G401 (cell line): Measurements from ENCODE around the gene ABHD16B. TPM values are rescaled to one million over a fixed set of nuclear protein-coding genes. Genes with fewer than 3 reads are reported as not detected.

Experiments
- DNase-seq: peaks from one replicate; pipeline ENCODE4 v3.0.0-alpha.2; 2015; ENCODE audit warnings: low spot score
- in situ Hi-C: cut with HindIII; loops from 2 replicates; pipeline ENCODE4 v1.10.0; 2016; ENCODE audit warnings: low sequenced_read_pairs, mixed read lengths
- total RNA-seq: library from RNA; depleted of rRNA; stranded (reverse); fragments of >200 nt; shearing (Covaris generic); gene quantifications from 2 replicates; pipeline ENCODE4 v1.2.3, GENCODE V29; 2014; rRNA removed

Gene ABHD16B
- total RNA-seq, result 0.74 TPM in 1 of 2 replicates, not detected in the other

DNA sequence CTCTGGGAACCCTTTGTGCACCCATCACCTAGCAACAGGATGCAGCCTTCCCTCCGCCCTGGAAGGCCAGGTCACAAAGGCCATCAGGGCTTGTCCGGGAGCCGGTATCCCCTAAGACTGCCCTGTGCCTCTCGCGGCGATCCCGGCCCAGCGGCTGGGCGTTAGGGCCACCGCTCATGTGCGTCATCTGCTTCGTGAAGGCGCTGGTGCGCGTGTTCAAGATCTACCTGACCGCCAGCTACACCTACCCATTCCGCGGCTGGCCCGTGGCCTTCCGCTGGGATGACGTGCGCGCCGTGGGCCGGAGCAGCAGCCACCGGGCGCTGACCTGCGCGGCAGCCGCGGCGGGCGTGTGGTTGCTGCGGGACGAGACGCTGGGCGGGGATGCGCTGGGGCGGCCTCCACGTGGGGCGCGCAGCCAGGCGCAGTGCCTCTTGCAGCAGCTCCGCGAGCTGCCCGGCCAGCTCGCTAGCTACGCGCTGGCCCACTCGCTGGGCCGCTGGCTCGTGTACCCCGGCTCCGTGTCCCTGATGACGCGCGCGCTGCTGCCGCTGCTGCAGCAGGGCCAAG lies at the start of gene ABHD16B:
ABHD16B (plus strand) TSS at position 134 of the 570 bp plus-strand sequence; CDS start at position 177, 43 bp downstream.
- in situ Hi-C loops, result no loop called here
- DNase-seq, result no peak

DNA sequence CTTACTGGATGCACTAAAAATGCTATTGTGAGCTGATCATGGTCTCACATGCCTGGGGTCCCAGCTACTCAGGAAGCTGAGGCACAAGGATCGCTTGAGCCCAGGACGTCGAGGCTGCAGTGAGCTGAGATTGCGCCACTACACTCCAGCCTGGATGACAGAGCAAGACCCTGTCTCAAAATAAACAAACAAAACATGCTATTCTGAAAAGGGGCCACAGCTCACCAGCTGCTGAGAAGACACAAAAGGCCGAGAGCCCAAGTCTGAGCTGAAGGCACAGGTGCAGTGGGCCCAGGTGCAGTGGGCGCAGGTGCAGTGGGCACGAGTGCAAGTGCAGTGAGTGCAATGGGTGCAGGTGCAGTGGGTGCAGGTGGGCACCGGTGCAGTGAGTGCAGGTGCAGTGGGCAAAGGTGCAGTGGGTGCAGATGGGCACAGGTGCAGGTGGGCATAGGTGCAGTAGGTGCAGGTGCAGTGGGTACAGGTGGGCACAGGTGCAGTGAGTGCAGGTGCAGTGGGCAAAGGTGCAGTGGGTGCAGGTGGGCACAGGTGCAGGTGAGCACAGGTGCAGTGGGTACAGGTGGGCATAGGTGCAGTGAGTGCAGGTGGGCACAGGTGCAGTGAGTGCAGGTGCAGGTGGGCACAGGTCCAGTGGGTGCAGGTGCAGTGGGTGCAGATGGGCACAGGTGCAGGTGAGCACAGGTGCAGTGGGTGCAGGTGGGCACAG lies 46.2 kb upstream of the ABHD16B start:
- in situ Hi-C loops, result no loop called here
- no peak for DNase-seq

DNA sequence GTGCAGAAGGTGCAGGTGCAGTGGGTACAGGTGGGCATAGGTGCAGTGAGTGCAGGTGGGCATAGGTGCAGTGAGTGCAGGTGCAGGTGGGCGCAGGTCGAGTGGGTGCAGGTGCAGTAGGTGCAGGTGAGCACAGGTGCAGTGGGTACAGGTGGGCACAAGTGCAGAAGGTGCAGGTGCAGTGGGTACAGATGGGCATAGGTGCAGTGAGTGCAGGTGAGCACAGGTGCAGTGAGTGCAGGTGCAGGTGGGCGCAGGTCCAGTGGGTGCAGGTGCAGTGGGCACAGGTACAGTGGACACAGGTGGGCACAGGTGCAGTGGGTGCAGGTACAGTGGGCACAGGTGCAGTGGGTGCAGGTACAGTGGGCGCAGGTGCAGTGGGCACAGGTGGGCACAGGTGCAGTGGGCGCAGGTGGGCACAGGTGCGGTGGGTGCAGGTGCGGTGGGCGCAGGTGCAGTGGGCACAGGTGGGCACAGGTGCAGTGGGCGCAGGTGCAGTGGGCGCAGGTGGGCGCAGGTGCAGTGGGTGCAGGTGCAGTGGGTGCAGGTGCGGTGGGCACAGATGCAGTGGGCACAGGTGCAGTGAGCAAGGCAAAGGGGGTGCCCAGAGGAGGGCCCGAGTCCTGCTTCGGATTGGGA lies 45.6 kb upstream of the ABHD16B start:
- DNase-seq, result no peak
- in situ Hi-C loops, result no loop called here

DNA sequence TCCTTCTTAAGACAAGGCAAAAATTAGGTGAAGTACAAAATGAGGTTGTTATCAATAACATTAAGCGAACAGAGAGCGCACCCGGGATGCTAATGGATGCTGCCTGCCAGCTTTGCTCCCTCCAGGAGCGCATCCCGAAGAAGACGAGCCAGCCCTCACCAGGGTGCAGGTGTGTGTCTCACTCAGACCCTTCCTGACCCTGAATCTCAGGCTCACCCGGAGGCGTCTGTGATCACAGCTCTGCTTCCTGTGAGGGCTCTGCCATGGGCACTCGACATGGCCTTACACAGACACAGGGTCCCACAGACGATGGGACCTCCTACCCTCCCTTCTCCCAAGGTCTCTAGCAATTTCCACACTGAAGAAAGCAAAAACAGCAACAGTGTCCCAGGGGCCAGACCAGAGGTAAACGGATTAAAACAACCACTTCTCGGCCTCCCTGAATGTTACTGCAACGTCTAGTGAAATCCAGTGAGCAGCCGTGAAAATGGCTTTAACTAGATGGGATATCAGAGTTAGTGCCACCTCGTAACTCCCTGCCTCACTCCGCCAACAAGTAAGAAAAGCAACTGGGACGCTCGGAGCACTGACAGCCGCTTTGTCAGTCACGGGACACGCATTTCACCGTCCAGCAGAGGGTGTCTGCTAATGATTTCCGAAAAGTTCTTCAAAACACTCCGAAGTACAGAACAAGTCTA lies 41.9 kb upstream of the ABHD16B start:
- in situ Hi-C loops, result no loop called here
- no peak for DNase-seq

DNA sequence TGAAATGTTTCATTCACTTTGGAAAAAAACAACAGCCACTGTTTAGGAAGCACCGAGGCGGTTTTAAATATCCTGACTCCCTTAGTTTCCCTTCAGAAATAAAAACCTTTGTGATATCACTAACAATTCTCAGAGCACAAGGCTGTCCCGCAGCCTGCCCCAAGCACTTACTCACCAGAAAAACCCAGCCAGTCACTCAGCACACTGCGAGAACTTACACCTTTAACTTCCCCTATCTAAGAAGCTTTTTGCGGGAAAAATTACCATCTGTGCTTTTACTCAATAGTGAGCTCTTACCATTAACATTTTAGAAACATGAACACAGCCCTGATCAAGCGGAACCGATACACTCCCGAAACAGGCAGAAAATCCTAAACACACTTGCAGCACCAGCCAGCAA lies 39.5 kb upstream of the ABHD16B start:
- DNase-seq, result no peak
- in situ Hi-C loops, result no loop called here

DNA sequence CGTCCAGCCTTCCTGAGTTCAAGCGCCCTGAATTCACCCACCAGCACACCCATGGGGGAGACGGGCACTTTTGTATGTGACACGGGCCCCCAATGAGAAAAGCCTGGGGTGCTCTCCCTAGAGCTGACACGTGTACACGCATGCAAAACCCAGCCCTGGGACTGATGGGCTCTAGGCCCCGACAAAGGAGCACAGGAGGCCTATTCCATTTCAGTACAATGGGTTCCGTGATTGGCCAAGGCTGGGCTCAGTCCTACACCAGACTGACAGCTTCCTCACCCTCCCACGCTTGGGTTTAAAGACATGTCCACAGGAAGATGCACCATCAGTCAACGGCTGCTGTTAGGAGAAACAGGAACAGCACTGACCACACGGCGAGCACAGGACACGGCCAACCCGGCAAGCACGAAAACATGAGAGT lies 39.0 kb upstream of the ABHD16B start:
- in situ Hi-C loops, result no loop called here
- DNase-seq, result peak; percentile 74

DNA sequence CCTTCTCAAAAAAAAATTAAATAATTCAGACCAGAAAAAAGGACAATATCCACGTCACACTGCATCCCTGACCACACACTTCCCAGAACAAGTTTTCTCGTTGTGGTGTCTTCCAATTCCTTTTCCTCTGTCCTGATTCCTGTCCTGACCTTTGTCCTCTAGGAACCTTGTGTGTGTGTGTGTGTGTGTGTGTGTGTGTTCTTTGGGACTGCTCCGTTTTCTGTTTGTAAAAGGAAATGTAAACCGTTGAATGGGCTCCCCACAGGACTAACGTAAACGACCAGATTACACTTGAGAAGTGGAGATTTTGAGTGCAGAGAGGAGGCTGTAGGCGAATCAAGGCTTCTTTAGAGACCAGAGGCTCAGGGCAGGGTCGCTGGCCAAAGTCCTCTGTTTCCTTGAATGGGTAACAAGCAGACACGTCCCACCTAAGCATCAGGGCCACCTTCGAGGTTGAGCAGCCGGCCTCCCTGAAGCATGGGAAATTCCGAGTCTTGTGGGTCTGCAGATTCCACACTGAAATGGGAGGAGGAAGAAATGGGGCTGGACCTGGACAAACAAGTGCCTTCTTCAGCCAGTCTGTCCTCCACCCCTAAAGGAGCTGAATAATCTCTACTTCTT lies 37.5 kb upstream of the ABHD16B start:
- in situ Hi-C loops, result no loop called here
- DNase-seq, result no peak

DNA sequence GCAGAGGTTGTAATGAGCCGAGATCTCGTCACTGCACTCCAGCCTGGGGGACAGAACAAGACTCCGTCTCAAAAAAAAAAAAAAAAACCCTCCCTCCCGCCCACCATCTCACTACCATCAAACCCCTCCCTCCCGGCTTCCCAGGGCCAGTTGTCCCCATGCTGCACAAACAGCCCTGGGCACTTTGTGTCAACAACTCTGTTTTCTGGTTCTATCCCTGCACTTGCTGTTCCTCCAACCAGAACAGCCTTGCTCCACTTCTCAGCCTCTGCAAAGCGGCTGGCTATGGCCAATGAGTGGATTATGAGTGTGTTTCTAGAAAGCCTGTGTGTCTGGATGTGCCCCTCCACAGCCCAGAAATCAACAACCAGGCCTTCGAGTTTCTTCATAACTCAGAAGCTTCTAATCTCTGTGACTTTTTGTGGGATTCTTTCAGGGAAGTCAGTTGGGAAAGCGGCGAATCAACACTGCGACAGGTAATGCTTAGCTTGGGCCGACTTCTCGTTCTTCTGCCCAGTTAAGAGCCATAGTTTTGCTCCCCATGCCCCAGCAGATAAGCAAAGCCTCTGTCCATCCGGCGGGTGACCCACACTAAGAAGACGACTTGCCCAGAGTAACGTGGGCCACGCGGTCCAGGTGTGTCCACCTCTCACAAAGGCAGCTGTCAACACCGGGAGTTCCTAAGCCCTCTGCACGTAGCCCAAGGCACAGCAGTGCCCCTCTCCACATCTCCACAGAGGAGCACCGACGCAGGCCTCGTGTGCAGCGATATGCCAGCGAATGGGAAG lies 35.8 kb upstream of the ABHD16B start:
- no peak for DNase-seq
- in situ Hi-C loops, result no loop called here

DNA sequence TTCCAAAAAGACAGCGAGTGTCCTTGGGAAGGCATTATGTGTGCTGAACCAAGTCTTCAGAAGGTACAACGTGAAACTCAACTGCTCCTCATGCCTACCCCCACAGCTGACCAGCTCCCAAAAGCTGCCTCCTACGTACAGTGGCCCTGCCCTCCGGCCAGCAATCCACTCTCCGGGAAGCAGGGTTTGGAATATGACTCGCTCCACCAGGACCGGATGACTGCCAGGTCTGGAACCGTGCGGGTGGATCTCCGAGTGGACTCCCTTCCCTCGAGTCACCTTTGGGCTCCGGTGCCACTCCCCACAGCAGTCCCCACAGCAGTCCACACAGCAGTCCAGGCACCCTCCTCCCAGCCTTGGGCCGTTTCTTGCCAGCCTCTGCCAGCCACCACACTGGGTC lies 34.5 kb upstream of the ABHD16B start:
- in situ Hi-C loops, result no loop called here

DNA sequence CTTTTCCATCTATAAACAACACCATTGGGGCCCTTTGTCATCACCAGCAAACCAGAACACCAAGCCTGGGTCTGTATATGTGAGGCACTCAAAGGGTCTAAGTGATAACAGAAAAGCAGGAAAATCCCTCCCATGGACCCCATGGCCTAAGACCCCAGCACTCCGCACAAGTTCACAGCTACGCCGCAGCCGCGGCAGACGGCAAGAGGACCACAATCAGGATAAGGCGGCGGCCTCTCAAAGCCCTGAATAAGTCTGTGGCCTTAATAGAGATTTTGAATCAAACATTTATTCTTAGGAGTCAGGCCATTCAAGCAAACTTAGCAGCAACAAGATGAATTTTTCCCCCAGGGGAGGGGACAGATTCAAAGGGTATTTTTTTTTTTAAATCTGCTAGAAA lies 33.2 kb upstream of the ABHD16B start:
- DNase-seq, result no peak
- in situ Hi-C loops, result no loop called here

More for the DNA sequence above, 34.5 kb upstream of the ABHD16B start:
- DNase-seq, result no peak

DNA sequence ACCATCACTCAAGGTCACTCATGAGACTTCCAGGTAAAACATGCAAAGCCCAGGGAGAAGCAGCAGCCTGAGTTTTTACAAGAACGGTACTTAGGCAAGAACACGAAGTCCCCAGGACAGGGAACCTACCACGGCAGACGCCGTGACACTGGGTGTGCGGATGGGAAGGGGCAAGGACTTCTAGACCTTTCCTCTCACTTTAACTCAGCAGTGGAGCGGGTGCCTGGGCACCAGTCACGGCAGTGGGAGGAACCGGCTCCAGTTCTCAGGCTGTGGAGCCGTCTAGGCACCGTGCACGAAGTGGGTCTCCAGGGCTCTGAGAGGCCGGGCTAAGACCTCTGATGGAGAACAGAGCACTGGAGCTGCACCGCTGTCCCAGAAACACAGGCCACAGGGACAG lies 32.8 kb upstream of the ABHD16B start:
- in situ Hi-C loops, result no loop called here
- DNase-seq, result no peak

DNA sequence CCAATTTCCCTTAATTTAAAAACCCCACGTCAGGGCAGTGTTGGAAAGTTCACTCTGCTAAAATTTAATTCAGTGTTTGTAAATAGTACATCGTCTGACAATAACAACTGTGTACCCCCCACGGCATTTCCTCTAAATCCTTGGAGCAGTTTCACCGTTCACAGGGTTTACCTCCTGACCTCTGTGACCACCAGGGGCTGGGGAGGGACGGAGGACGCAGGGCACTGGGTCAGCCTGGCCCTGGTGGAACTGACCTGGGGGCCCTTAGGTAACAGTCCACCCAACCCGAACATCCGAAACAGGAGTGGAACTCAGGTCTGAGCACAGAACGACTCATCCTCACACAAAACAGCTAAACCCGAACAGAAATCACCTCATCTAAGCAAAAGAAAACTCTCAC lies 32.3 kb upstream of the ABHD16B start:
- DNase-seq, result no peak
- in situ Hi-C loops, result no loop called here

DNA sequence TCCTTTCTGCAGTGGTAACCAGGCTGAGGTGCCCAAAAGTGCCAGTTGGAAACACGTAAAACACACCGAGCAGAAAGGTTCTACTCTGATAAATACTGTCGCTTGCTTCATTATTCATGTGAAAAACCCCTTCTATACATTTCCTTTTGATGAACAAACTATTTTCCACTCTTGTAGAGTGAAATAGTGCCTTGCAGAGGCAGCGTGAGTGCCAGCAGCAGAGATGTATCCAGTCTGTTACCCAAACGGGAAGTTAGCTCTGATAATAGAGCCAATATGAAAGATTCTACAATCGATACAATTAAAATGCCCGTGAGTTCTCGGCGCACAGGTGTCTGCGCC lies 31.7 kb upstream of the ABHD16B start:
- in situ Hi-C loops, result no loop called here
- DNase-seq, result no peak

DNA sequence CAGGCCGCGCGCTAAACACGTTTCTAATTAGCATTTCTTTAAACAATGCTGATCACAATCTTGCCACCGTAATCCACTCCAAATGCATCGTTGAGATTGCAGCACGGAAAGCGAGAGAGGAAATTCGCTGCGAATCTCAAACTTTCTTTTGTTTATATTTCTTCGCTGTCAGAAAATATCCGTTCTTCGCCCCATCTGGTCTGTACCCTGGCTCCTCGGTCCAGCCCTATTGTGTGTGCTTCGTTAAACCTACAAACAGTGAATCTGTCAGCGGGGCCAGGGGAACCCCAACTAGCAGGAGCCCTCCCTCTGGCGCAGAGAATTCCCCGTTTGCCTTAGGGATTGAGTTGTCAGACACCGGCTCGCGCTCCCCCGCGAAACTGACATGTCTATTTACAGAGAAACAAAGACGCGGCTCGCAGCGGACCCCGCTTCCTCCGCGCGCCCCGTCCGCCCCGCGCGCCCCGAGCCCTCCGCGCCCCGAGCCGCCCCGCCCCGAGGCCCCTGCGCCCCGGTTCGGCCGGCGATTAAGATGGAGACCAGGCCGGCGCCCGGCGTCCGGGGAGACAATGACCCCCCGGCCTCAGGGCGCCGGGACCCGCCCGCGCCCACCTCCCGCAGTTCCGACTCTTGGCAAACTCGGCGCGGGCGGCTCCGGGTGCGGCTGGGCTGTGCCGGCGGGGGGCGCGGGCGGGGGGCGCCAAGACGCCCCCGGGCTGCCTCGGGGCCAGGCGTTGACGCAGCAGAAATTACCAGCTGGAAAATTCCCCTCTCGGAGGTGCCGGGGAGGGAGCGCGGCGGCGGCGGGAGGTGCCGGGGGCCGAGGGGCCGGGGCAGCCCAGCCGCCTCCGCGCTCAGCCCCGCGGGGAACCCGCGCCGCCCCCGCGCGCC lies 31.1 kb upstream of the ABHD16B start:
- peak; percentile 72 for DNase-seq
- in situ Hi-C loops, result no loop called here

DNA sequence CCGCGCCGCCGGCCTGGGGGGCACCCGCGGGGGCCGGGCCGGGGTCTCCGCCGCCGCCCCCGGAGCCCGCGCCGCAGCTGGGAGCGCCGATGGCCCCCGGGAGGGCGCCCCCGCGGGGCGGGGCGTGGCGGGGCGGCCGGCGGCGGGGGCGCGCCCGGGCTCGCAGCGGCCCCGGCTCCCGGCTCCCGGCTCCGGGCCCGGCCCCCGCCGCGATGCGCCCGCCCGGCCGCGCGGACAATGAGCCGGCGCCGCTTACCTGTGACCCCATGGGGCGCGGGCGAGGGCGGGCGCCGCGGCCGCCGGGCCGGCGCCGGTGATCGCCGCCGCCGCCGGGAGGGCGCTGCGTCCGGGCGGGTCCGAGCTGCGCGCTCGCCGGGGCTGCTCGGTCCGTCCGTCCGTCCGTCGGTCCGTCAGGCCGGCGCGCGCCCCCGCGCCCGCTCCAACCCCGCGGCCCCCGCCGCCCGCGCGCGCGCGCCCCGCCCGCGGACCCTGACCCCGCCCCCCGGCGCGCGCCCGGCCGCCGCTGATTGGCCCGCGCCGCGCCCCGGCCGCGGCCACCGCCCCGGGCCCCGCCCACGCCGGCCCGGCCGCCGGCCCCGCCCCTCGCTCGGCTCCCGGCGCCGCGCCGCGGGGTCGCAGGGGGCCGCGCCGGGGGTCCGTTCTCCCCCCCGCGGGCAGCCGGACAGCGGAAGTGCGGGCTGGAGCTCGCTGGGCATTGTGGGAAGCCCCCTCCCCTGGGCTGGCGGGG lies 30.3 kb upstream of the ABHD16B start, which contains the start of gene ZBTB46:
ZBTB46 (minus strand) TSS at position 424 of the 748 bp plus-strand sequence. CDS start 40,507 bp downstream, outside the sequence.
- no peak for DNase-seq

DNA sequence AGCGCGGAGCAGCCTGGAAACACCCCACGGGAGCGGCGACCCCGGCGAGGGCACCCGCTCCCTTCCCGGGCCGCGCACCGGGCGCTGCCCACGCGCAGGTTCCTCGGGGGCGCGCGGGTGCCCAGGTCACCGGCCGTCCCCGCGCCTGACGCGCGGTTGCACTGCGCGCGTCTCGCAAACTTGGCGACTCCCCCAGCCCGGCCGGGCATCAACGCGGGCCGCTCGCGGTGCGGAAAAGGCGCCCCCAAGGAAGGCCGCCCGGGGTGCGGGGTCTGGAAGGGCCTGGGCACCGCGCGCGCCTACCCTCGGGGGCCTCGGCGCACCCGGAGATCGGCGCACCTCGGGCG lies 29.7 kb upstream of the ABHD16B start:
- DNase-seq, result no peak
- in situ Hi-C loops, result no loop called here

More for the DNA sequence above, 30.3 kb upstream of the ABHD16B start, which contains the start of gene ZBTB46:
- in situ Hi-C loops, result no loop called here

DNA sequence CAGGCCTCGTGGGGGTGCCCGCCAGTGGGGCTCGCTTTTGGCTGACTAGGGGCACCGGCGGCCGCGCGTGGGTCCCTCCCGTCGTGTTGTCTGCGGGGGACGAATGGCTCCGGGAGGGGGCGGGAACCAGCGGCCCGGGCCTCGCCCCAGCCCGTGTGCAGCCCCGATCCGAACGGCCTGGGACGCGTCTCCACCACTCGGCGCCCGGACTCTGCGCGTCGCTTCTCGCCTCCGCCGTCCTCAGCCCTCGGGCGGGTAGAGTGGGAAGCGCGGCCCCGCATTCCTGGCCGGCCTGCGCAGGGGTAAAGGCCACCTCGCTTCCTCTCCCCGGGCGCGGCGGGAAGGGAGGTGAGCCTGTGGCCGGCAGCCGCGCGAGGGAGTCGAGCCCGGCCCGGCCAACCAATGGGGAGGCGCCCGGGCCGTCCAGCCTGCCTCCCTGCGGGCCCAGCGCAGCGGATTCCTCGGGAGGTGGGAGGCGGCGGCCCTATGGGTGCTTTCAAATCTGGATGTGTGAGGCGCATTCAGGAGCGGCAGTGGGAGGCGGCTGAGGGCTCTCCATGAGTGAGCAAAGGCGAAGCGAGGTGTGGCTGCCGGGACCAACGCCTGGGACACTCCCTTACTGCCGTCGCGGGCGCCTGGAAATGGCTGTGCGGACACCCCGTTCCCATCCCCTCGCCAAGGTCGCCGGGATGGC lies 29.2 kb upstream of the ABHD16B start:
- in situ Hi-C loops, result no loop called here
- DNase-seq, result no peak
